GM18517 (cell line): ENCODE data around the gene PPTC7.

Experiments used
- ATAC-seq: cut with Tn5 transposase; IDR thresholded peaks from one replicate; pipeline ENCODE4 v1.9.1; 2021; ENCODE audit warnings: mild to moderate bottlenecking, moderate library complexity; ENCODE audit not compliant: unreplicated experiment

The PPTC7 gene

DNA sequence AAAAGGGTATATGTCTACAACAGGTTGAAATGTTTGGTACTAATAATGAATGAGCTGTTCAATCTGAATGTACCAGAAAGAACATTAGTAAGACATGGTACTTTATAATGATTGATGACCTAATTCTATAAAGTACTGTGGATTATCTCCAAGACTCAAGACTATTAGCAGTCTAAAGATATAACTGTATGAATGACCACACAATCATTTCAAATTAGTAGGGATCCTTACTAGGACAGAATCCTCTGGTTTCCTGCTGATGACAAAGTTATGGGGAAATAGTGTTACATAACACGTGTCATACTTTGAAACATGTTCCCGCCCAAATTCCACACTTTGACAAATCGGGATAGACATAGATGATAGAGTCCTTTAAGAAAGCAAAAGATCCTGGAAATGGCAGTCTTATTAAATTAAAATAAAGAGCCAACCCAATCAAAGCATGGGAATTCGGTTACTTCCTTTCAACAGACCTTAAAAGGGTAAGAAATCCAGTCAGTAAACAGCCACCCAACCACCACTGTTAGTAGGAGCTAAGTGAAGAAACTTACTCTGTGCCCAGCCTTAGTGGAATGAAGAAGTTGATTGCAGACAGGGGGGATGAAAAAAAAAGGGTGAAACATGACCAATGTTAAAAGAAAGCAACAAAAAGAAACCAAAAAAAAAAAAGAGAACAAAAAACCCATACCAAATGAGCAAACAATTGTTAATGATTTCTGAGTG is 84.0 kb downstream of the PPTC7 start:
- ATAC-seq: no peak
